Panc1 (cell line): ENCODE measurements around the gene BABAM2. TPM values are rescaled to one million over a fixed set of nuclear protein-coding genes. Genes with fewer than 3 reads are reported as not detected.

ENCODE experiments used
- ATAC-seq: fragments of 200-7000 bp; cut with Tn5 transposase; 2 replicates; pipeline ENCODE4 v1.9.1; 2020; ENCODE audit warnings: mild to moderate bottlenecking, moderate library complexity
- BruUV-seq: library from RNA; stranded (reverse); fragments of 400-500 nt; replicated peaks from 2 replicates; lab custom pipeline; 2021; lab: Mats Ljungman, UMichigan
- CTCF ChIA-PET: fragments of 300-600 bp; sonication (Branson Sonifier 250); formaldehyde crosslinking; loops from one replicate; lab custom pipeline; 2022; ENCODE audit warnings: antibody characterized with exemption; lab: Charles Lee
- POLR2A ChIA-PET: fragments of 300-600 bp; sonication (Branson Sonifier 250); formaldehyde crosslinking; loops from one replicate; lab custom pipeline; 2022; ENCODE audit warnings: antibody characterized with exemption; lab: Charles Lee
- DNase-seq: peaks from one replicate; pipeline ENCODE4 v3.0.0-alpha.2; 2010; ENCODE audit warnings: low read depth, low spot score
- H3K27ac ChIP-seq: 2 replicates; pipeline ENCODE4 v1.5.1; 2011; ENCODE audit warnings: mild to moderate bottlenecking, low read length, inconsistent platforms
- H3K27me3 ChIP-seq: fragments of 200-500 bp; sonication (Bioruptor generic); 2 replicates; pipeline ENCODE4 v1.6.0; 2014; ENCODE audit warnings: low read length, inconsistent platforms; ENCODE audit not compliant: control insufficient read depth, insufficient read depth
- H3K36me3 ChIP-seq: fragments of 200-500 bp; sonication (Bioruptor generic); 2 replicates; pipeline ENCODE4 v1.5.1; 2014; ENCODE audit warnings: inconsistent platforms, mild to moderate bottlenecking, low read length, moderate library complexity; ENCODE audit not compliant: control insufficient read depth, insufficient read depth
- H3K4me1 ChIP-seq: 2 replicates; pipeline ENCODE4 v1.5.1; 2011; ENCODE audit warnings: inconsistent platforms, mild to moderate bottlenecking, low read length, moderate library complexity; ENCODE audit not compliant: control insufficient read depth, insufficient read depth
- H3K4me3 ChIP-seq, 2 experiments: 2 replicates each; pipeline ENCODE4 v1.5.1; 2011 to 2012; ENCODE audit warnings: low read depth in 2 of 2, low read length in 2 of 2, mild to moderate bottlenecking in 2 of 2, inconsistent platforms in 1 of 2, moderate library complexity in 1 of 2
- H3K9me3 ChIP-seq: fragments of 200-500 bp; sonication (Bioruptor generic); 2 replicates; pipeline ENCODE4 v1.5.1; 2014; ENCODE audit warnings: low read depth, mild to moderate bottlenecking, inconsistent platforms, low read length, moderate library complexity; ENCODE audit not compliant: control insufficient read depth, insufficient read depth
- POLR2AphosphoS5 ChIP-seq: IDR thresholded peaks from 2 replicates; pipeline ENCODE4 v1.6.1; 2012; ENCODE audit warnings: mild to moderate bottlenecking, low read depth, low read length, moderate library complexity
- SIN3A ChIP-seq: IDR thresholded peaks from 2 replicates; pipeline ENCODE4 v1.6.1; 2012; ENCODE audit warnings: low read depth, mild to moderate bottlenecking, low read length, moderate library complexity, borderline replicate concordance; ENCODE audit not compliant: insufficient read depth
- TCF7L2 ChIP-seq: IDR thresholded peaks from 2 replicates; pipeline ENCODE4 v1.6.1; 2011; ENCODE audit warnings: mild to moderate bottlenecking, low read depth, low read length, inconsistent platforms
- in situ Hi-C: cut with HindIII; loops from 2 replicates; pipeline ENCODE4 v1.10.0; 2016; ENCODE audit warnings: low sequenced_read_pairs, low pct_unique_long_range_greater_than_20kb
- intact Hi-C: fragments of 100-400 bp; cut with micrococcal nuclease; formaldehyde crosslinking; loops from one replicate; pipeline ENCODE4 v1.10.0; 2022; ENCODE audit not compliant: unreplicated experiment
- total RNA-seq: library from RNA; stranded (reverse); gene quantifications from one replicate; pipeline ENCODE4 v1.2.1, GENCODE V29; 2021; ENCODE audit not compliant: unreplicated experiment
- TF ChIP-seq, protein P1 (sequence below): fragments of 450-650 bp; IDR thresholded peaks from 2 replicates; pipeline ENCODE4 v1.5.1; 2017; ENCODE audit warnings: mild to moderate bottlenecking
- TF ChIP-seq, protein P2 (sequence below), 2 experiments: IDR thresholded peaks; 2 replicates each; pipeline ENCODE4 v1.6.1; 2011 to 2012; ENCODE audit warnings: low read depth in 2 of 2, control low read depth in 1 of 2, low read length in 1 of 2, mild to moderate bottlenecking in 1 of 2, moderate library complexity in 1 of 2; ENCODE audit not compliant: insufficient read depth in 1 of 2

Gene BABAM2
- total RNA-seq, 1 experiment from 2014 or later, result 31.2 TPM

DNA sequence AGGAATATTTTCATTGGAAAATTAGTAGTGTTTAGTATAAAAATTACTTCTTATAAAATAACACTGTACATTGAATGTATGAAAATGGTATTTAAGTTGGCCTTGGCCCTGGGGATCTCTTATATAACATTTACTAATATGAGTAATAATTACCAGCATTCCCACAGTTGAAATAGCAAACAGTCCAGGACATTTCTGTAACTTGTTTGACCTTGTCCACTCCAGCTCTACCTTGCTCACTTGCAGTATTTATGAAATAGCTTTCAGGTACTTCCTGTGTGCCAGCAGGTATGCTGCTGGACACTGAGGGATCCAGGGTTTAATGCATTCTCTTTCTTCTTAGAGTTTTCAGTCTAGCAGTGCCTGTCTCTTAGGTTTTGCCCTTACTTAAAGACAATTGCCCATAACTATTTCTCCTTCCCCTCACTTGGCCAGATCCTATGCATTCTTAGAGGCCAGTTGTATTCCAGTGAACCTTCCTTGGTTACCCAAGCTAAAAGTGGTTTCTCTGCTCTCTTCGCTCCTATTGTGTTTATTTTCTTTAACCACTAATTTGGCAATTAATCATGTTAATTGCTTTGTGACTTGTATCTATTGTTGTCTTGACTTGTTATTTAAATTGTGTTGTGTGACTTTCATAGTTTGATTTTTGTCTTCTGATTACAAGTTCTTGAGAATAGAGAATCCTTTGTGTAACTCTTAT lies 25.9 kb downstream of the BABAM2 start:
- in situ Hi-C loops, result no loop called here
- ATAC-seq (no peak), DNase-seq (no peak)
- ChIA-PET CTCF (no interaction called here), POLR2A (interaction anchor here (0.5 to 0.6 kb wide), 2 partner anchors 17 to 866 kb away, joined by 4 read pairs; no protein-coding TSS in a partner anchor)
- no peak overlapping the region for H3K27ac ChIP-seq
- H3K27me3 ChIP-seq, result no peaks in the 10 kb centered on the region
- TF ChIP-seq SIN3A (no peak), POLR2AphosphoS5 (no peak), TCF7L2 (no peak)
- TF ChIP-seq, protein P1, sequence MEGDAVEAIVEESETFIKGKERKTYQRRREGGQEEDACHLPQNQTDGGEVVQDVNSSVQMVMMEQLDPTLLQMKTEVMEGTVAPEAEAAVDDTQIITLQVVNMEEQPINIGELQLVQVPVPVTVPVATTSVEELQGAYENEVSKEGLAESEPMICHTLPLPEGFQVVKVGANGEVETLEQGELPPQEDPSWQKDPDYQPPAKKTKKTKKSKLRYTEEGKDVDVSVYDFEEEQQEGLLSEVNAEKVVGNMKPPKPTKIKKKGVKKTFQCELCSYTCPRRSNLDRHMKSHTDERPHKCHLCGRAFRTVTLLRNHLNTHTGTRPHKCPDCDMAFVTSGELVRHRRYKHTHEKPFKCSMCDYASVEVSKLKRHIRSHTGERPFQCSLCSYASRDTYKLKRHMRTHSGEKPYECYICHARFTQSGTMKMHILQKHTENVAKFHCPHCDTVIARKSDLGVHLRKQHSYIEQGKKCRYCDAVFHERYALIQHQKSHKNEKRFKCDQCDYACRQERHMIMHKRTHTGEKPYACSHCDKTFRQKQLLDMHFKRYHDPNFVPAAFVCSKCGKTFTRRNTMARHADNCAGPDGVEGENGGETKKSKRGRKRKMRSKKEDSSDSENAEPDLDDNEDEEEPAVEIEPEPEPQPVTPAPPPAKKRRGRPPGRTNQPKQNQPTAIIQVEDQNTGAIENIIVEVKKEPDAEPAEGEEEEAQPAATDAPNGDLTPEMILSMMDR, result no peak
- TF ChIP-seq, protein P2, sequence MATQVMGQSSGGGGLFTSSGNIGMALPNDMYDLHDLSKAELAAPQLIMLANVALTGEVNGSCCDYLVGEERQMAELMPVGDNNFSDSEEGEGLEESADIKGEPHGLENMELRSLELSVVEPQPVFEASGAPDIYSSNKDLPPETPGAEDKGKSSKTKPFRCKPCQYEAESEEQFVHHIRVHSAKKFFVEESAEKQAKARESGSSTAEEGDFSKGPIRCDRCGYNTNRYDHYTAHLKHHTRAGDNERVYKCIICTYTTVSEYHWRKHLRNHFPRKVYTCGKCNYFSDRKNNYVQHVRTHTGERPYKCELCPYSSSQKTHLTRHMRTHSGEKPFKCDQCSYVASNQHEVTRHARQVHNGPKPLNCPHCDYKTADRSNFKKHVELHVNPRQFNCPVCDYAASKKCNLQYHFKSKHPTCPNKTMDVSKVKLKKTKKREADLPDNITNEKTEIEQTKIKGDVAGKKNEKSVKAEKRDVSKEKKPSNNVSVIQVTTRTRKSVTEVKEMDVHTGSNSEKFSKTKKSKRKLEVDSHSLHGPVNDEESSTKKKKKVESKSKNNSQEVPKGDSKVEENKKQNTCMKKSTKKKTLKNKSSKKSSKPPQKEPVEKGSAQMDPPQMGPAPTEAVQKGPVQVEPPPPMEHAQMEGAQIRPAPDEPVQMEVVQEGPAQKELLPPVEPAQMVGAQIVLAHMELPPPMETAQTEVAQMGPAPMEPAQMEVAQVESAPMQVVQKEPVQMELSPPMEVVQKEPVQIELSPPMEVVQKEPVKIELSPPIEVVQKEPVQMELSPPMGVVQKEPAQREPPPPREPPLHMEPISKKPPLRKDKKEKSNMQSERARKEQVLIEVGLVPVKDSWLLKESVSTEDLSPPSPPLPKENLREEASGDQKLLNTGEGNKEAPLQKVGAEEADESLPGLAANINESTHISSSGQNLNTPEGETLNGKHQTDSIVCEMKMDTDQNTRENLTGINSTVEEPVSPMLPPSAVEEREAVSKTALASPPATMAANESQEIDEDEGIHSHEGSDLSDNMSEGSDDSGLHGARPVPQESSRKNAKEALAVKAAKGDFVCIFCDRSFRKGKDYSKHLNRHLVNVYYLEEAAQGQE (IDR thresholded peaks at IDR 0.05; ENCODE audit: insufficient read depth in 1 of 2, low read depth in 2 of 2, low read length in 1 of 2), result no peak
- no peaks in the 10 kb centered on the region for H3K9me3 ChIP-seq
- no peak overlapping the region for H3K4me3 ChIP-seq
- no peaks in the 10 kb centered on the region for H3K4me1 ChIP-seq
- no TSS peak for BruUV-seq
- intact Hi-C loops, result no loop called here
- no peaks in the 10 kb centered on the region for H3K36me3 ChIP-seq

DNA sequence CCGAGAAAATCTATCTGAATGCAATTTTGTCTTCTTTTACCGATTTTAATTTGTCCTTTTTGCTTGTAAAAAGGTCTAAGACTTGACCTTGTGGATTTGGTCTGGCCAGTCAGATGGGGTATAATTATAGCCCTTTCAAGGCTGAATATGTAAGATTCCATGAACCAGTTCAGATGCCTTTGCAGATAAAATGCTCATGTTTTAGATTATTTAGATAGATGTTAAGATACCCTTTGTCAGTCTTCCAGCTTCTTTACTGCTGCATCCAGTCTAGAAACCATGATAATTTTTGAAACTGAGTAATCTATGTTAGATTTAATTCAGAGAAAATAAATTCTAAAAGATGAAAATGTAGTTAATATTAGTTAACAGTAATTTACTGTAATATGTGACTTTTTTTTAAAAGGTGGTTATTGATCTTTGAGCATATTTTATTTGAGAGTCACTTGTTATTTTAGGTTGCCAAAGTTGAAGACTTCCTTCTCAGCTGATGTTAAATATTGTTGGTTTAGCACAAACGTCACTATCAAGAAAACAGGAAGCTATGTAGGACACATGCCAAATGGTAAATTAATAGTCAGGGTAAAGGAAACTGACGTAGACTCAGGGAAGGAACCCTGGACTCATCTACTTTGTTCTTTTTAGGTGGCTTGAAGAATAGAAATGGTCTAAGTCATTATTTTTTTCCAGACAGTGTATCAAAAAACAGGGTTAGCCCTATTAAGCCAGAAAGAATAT lies 29.8 kb downstream of the BABAM2 start:
- H3K36me3 ChIP-seq, result no peaks in the 10 kb centered on the region
- TF ChIP-seq, protein P2 (IDR thresholded peaks at IDR 0.05; ENCODE audit: insufficient read depth in 1 of 2, low read depth in 2 of 2, low read length in 1 of 2), result no peak
- TF ChIP-seq POLR2AphosphoS5 (no peak), SIN3A (no peak), TCF7L2 (no peak)
- TF ChIP-seq, protein P1, result no peak
- ChIA-PET CTCF (no interaction called here), POLR2A (no interaction called here)
- no peak overlapping the region for H3K4me3 ChIP-seq
- peak; percentile 45 for DNase-seq
- no peak overlapping the region for H3K27ac ChIP-seq
- in situ Hi-C loops (no loop called here), intact Hi-C loops (no loop called here)
- BruUV-seq, result no TSS peak
- ATAC-seq, result no peak
- H3K9me3 ChIP-seq, result no peaks in the 10 kb centered on the region
- H3K4me1 ChIP-seq, result no peaks in the 10 kb centered on the region
- H3K27me3 ChIP-seq, result no peaks in the 10 kb centered on the region
